Urinary bladder (tissue), 4 donors: ENCODE measurements around the gene PROX1. TPM values are rescaled to one million over a fixed set of nuclear protein-coding genes. Genes with fewer than 3 reads are reported as not detected.

ENCODE experiments used
- DNase-seq: peaks from one replicate; pipeline ENCODE4 v3.0.0-alpha.2; 2015; ENCODE audit errors: extremely low spot score
- H3K27ac ChIP-seq: one replicate; pipeline ENCODE4 v1.5.1; 2013; ENCODE audit warnings: low read depth, mild to moderate bottlenecking, moderate library complexity
- H3K36me3 ChIP-seq: one replicate; pipeline ENCODE4 v1.6.1; 2013; ENCODE audit warnings: mild to moderate bottlenecking, moderate library complexity; ENCODE audit not compliant: insufficient read depth
- H3K4me1 ChIP-seq: one replicate; pipeline ENCODE4 v1.6.1; 2013; ENCODE audit warnings: mild to moderate bottlenecking, moderate library complexity; ENCODE audit not compliant: insufficient read depth
- H3K4me3 ChIP-seq: one replicate; pipeline ENCODE4 v1.5.1; 2013; ENCODE audit warnings: low read depth, low read length
- WGBS: extraction: QIAGEN DNeasy Blood & Tissue Kit; methylation state at CpG from one replicate; pipeline ENCODE4 v1.1.7; 2013; 5-methylcytosine and 5-hydroxymethylcytosine counted together
- polyA plus RNA-seq: library from polyadenylated mRNA; stranded (reverse); fragments of 200-250 nt; gene quantifications from one replicate; pipeline ENCODE4 v1.2.3, GENCODE V29; 2013
- total RNA-seq: library from RNA; depleted of rRNA; stranded (reverse); fragments of >200 nt; gene quantifications from one replicate; pipeline ENCODE4 v1.2.3, GENCODE V29; 2014
- donor health status: healthy with polysubstance abuse.
- donor health status: healthy.

PROX1 gene
- total and polyA plus RNA-seq, 2 donors = 1.4 to 15.9 TPM

DNA sequence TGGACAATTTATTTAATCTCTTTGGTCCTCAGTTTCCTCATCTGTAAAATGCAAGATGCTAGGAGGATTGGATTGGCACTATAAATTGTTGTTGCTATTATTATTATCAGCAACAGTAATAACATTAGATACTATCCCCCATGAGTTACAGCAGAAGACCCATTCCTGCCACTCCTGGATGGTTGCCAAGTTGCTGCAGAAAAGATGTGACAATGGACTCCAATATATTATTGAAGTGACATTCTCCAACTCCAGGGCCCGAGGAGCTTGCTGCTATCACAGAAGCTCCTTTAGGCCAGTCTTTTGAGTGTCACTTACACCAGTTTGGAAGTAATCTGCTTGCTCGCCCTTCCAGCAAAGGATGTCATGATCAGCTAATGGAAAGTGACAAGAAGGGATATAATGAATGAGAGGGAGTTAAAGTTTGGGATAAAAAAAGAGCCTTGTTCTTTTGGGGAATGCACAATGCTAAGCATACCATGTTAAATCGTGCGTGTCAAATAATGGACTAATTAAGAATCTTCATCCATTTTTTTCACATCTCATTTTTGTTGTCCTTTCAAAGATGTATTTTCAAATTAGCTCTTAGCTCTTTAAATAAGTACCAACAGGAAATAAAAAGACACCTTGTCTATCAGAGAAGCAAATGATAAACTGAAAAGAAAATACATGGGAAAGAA lies 19.5 kb upstream of the PROX1 start:
- no peak overlapping the region for H3K27ac ChIP-seq
- DNase-seq = no peak
- WGBS = 78% methylated on average over 4 of the region's 4 CpGs
- no peak overlapping the region for H3K4me3 ChIP-seq
- no peaks in the 10 kb centered on the region for H3K4me1 ChIP-seq
- H3K36me3 ChIP-seq = no peaks in the 10 kb centered on the region

DNA sequence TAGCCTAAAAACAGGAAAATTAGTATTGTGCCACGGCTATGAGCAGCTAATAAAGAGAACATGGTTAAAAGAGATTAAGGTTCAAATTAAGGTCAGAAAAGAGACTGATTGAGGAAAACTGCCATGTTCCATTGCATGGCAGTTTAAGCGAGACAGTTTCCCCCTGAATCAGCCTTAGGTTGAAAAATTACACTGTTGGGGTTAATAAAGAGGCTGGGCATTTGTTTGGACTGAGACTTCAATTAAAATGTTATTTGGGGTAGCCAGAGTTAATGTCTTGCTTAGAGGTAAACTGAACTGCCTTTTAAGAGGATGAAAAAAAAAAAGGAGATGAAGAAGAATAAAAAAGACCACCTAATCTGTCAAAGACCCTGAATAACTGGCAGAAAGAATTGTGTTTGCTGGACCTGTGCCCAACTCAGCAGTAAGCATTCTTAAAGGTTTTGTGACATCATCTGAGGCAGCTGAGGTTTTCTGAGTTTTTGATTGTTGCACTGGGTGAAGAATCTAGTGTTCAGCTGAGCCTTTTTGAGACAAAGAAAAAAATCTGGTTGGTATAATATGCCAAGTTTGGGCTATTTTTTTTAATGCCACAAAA lies 17.7 kb upstream of the PROX1 start:
- WGBS = 50% methylated on average over 2 of the region's 2 CpGs
- Histone ChIP-seq H3K4me1 (no peaks in the 10 kb centered on the region), H3K4me3 (no peak overlapping the region), H3K36me3 (no peaks in the 10 kb centered on the region), H3K27ac (no peak overlapping the region)
- no peak for DNase-seq

DNA sequence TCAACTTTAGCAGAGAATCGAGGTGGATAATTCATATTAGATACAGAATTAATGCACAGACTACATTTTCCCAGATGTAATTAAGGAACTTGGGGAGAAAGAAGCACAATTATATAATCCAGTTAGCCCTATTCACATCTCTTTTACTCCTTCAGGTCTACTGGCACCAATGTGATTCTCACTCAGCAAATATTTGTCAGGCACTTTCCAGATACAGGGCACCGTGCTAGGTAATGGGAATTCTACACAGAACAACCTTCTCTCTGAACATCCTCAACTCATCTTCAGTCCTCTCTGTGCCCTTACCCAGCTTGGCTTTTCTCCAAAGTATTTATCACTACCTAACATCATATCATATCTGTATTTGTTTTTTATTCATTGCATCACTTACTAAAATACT lies 15.6 kb upstream of the PROX1 start:
- H3K4me3 ChIP-seq = no peak overlapping the region
- H3K4me1 ChIP-seq = no peaks in the 10 kb centered on the region
- WGBS = 61% methylated on average over 2 of the region's 2 CpGs
- no peaks in the 10 kb centered on the region for H3K36me3 ChIP-seq
- DNase-seq = no peak
- H3K27ac ChIP-seq = no peak overlapping the region

DNA sequence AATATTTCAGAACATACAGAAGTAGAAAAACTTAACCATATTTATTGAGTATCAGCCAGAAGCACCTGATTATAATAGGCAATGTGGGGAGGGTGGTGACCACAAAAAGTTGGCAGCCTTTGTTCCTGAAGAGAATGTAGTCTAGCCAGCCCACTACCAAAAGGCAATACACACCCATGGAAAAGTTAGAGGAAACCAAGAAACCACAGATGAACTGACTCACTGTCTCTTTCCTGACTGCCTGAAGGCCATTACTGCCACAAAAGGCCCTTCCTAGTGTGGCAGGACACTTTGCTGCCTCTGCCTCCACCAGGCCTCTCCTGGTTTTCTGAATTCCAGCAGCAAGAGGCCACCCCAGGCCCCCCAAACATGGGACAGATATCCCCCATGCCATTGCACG lies 14.6 kb upstream of the PROX1 start:
- 91% methylated on average over 1 of the region's 1 CpG for WGBS
- Histone ChIP-seq H3K27ac (no peak overlapping the region), H3K4me1 (no peaks in the 10 kb centered on the region), H3K4me3 (no peak overlapping the region), H3K36me3 (no peaks in the 10 kb centered on the region)
- no peak for DNase-seq

DNA sequence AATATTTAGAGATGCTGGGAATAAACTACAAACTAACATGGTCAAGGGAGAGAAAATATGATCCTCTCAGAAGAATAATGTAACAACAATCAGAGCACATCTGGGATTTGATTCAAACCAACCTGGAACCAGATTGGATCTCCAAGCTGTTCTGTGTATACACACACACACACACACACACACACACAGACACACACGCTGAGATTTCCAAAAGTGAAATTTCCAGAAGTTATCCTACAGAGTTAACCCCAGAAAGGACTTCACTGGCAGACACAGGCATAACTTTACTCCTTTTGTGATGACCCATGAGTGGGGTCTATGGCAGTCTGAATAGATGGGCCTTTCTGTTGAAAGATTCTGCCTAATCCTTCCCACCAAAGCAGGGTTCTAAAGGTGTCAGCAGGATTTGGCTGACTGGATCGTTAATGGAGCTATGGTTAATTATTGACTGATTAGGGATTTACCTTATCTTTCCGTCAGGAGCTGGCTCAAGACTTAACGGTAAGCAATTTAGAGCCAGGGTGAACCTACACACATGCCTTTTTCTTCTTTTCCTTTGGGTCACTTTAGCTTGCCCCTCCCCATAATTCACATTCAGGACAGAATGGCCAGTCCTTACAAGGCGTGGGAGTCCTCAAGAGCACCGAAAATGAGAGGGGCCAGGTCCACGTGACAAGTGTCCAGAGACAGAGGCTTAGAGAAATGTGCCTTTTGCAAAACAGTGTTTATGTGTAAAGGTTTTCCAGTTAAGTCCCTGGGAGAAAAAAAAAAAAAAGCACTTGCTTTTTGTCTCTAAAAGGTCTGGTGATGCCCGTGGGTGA lies 10.9 kb upstream of the PROX1 start:
- H3K36me3 ChIP-seq = no peaks in the 10 kb centered on the region
- H3K27ac ChIP-seq = no peak overlapping the region
- H3K4me1 ChIP-seq = no peaks in the 10 kb centered on the region
- no peak for DNase-seq
- WGBS = 50% methylated on average over 8 of the region's 8 CpGs
- H3K4me3 ChIP-seq = no peak overlapping the region

DNA sequence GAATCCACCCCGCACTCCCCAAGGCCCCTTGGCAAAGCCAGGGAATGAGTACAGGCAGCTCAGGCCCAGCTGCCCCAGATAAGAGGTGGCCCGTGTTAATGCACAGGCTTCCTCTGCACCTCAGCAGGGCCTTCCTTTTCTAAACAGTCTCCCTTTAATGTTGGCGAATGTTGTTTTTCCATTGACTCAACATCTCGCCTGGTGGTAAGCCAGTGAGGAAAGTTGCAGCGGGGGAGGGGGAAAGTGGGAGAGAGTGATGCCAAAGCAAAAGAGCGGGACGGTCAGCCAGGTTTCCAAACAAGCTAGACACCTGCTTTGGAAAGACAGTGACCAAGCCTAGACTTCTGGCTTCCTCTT lies 10.3 kb upstream of the PROX1 start:
- no peak for DNase-seq
- H3K4me3 ChIP-seq = no peak overlapping the region
- H3K27ac ChIP-seq = no peak overlapping the region
- 45% methylated on average over 7 of the region's 7 CpGs for WGBS
- no peaks in the 10 kb centered on the region for H3K4me1 ChIP-seq
- no peaks in the 10 kb centered on the region for H3K36me3 ChIP-seq

DNA sequence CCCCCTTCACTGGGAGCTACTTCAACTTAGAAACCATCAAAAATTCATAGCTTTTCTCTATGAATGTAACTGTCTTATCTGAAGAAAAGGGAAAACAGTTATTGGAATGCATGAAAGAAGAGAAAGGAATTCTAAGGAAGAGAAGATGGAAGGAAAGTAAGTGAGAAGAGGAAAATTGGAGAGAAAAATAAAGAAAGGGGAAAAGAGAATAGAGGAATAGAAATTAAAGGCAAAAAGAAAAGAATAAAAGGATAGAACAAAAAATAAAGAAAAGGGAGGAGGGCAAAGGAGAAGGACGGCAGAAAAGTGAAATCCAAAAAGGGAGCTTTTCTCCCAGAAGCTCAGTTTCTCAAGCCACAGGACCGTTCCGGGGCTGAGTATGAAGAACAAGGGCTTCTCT lies 9.9 kb upstream of the PROX1 start:
- H3K36me3 ChIP-seq = no peaks in the 10 kb centered on the region
- 65% methylated on average over 3 of the region's 3 CpGs for WGBS
- no peak for DNase-seq
- H3K4me3 ChIP-seq = no peak overlapping the region
- H3K27ac ChIP-seq = no peak overlapping the region
- H3K4me1 ChIP-seq = peaks cover 3% of the 10 kb centered on the region

DNA sequence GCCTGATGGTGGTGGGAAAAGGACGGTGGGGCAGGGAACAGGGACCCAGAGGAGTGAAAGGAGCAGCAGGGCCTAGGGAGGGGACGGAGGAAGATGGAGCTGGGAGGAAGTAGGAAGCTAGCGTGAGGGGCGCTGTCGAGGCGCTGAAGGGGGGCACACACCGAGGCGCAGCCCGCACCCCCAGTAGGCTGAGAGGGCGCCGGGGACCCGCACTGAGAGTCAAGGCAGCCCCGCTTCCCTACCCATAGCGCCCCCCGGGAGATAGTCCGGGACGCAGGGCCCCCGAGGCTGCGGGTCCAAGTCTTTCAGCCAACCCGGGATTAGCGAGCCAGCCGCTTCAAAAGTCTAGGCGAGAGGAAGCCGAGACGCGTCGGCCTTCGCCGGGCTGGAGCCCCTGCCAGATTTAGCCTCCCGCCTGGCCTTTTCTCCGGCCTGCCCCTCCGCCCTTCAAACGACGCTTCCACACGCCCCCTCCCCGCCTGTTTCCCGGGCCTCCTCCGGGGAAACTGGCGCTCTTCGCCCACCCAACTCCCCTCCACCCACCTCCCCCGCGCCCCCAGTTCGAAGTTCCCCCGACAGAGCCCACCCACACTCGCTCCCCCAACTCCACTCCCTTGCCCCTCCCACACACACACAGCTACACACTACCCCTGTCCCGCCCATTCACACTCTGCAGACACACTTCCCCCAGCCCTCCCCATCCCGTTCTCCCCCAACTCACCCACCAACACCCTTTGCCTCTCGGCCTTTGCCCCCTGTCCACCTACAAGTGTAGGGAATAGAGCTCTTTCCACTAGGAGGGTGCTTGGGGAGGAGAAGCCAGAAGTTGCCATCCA lies 7.8 kb upstream of the PROX1 start:
- Histone ChIP-seq H3K4me1 (peaks cover 3% of the 10 kb centered on the region), H3K27ac (no peak overlapping the region), H3K4me3 (no peak overlapping the region), H3K36me3 (no peaks in the 10 kb centered on the region)
- DNase-seq = no peak
- WGBS = 18% methylated on average over 48 of the region's 48 CpGs

DNA sequence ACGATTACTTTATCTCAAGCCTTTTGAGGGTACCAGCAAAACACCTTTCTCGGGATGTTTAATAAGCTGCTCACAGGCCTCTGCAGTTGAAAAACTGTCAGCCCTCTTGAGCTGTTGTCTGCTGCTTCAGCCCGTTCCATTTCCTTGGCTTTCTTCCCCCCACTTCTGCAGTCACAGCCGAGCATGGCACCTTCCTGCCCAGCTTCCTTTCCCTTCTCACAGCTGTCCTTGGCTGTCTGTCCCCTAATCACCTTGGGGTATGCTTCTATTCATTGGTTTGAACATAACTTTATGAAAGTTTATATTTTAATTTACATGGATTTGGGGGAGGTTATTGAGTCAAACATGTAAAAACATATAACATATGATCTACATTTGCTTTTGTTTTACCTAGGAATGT lies 6.9 kb upstream of the PROX1 start:
- 80% methylated on average over 4 of the region's 4 CpGs for WGBS
- no peak overlapping the region for H3K4me3 ChIP-seq
- H3K4me1 ChIP-seq = peaks cover 3% of the 10 kb centered on the region
- DNase-seq = no peak
- no peak overlapping the region for H3K27ac ChIP-seq
- H3K36me3 ChIP-seq = no peaks in the 10 kb centered on the region

DNA sequence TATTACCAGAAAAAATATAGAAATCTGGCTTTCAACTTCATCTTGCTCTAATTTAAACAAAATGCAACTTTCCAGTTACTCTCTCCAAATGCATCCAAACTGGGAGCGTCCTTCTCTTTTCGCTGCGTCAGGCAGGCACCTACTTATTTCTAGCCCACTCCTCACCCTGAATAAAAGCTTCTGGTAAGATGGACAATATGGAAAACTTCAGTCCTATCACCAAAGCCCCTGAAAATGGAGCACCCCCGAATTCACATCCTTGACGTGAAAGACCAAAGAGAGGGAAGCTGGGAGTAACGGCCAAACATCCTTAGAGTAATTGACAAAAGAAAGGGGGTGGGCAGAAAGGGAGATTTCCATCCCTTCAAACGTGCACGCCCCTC lies 5.5 kb upstream of the PROX1 start:
- no peak for DNase-seq
- Histone ChIP-seq H3K36me3 (no peaks in the 10 kb centered on the region), H3K4me3 (peak overlapping the region; percentile 35), H3K4me1 (peaks cover 3% of the 10 kb centered on the region), H3K27ac (no peak overlapping the region)
- WGBS = 33% methylated on average over 8 of the region's 8 CpGs

DNA sequence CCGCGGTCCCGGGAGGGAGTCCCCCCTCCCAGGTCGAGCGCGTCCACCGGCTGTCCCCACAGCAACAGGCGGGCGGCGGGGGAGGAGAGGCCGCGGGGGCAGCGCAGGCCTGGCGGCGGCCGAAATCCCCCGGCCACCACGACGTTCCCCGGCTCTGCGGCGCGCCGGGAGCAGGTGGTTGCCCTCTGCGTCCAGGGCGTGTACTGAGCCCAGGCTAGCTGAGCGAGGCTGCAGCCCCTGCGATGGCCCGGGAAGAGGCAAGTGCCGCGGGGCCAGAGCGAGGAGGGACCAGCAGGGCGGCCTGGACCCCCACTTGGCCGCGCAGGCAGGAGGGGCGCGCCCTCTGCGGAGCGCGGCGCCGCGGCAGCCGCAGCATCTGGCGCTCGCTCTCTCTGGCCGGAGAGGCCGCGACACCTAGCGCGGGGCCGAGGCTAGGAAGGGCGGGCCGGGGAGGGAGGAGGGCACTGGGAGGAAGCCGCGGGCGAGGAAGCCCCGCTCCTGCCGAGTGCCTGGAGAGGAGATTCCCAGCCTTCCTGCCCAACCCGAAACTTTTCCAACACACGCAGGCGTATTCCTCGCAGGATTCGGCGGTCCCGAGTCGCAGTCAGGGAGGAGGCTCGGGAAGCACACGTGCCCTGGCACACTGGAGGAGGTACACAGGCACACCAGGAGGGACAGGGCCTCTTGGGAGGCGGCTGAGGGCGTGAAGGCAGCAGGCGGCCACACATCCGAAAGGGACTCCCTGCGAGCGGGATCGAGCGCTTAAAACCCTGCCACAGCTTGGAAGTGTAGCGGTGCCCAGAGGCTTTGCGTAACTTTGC lies 4.9 kb upstream of the PROX1 start:
- DNase-seq = no peak
- Histone ChIP-seq H3K27ac (no peak overlapping the region), H3K4me1 (peaks cover 3% of the 10 kb centered on the region), H3K4me3 (peak overlapping the region; percentile 35), H3K36me3 (no peaks in the 10 kb centered on the region)
- WGBS = 3% methylated on average over 79 of the region's 79 CpGs

DNA sequence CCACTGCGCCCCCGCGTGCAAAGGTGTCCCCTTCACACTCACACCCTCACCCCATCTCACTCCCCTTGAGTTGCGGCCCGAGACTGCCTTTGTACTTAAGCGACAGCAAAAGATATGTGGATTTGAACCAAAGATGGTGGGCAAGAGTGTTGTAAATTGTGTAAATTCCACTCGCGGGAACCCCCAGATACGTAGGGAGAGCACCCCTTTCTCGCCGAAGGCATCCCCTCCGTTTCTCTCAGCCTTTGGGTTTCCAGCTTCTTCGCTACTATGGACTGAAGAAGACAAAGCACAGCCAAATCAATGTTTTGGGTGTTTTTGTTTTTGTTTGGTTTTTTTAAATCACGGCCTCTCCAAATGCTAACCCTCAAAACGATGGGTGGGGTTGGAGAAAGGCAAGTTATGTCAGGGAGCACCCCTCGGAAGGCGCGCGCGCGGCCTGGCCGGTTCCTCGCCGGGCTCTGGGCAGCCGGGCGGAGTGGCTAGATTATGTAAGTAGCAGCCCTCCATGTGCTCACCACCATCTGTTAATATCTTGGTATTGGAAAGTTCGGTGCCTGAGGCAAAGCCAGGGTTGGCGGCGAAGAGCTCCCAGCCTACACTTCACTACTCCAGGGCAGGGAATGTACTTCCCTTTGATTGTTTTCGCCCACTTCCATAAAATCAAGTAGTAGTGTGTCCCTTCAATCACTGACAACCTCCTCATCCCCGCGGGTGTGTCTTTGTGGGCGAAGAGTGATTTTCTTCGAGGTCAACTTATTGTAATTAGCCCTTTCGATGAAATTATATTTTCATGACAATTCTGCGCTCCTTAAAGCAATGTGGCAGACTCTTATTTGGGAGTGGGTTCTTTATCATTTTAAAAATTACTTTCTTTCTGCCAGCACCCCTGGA lies 4.0 kb upstream of the PROX1 start:
- Histone ChIP-seq H3K4me1 (peaks cover 3% of the 10 kb centered on the region), H3K36me3 (no peaks in the 10 kb centered on the region), H3K4me3 (no peak overlapping the region), H3K27ac (no peak overlapping the region)
- 35% methylated on average over 36 of the region's 36 CpGs for WGBS
- no peak for DNase-seq
